Breast epithelium (tissue), 4 donors: Measurements from ENCODE around the gene DOCK11. TPM values are rescaled to one million over a fixed set of nuclear protein-coding genes. Genes with fewer than 3 reads are reported as not detected.
"Not testable (repeated sequence)": the region's sequence is repeated elsewhere in the genome, so short reads cannot be mapped to it uniquely, and the experiment has no call there.

Experiments used
- DNase-seq, 2 donors: peaks; one replicate each; pipeline ENCODE4 v3.0.0-alpha.2; 2019; ENCODE audit warnings: low spot score in 2 of 2
- H3K27ac ChIP-seq, 2 donors: fragments of 200-600 bp; sonication (generic) in 1 of 2; one replicate each; pipeline ENCODE4 v1.5.1; 2016 to 2019; ENCODE audit warnings: mild to moderate bottlenecking in 1 of 2
- H3K27me3 ChIP-seq, 2 donors: fragments of 200-600 bp; sonication (generic) in 1 of 2; one replicate each; pipeline versions ENCODE4 v1.5.1 to v1.6.0; 2017 to 2019; ENCODE audit warnings: control low read depth in 1 of 2, mild to moderate bottlenecking in 1 of 2
- H3K36me3 ChIP-seq: fragments of 200-600 bp; one replicate; pipeline ENCODE4 v1.5.1; 2019
- H3K4me1 ChIP-seq, 2 donors: fragments of 200-600 bp; sonication (generic); one replicate each; pipeline ENCODE4 v1.5.1; 2016 to 2019; ENCODE audit warnings: control low read depth in 1 of 2
- H3K4me3 ChIP-seq, 3 donors: fragments of 200-600 bp; sonication (generic); 1 replicate in 2 of 3; 2 replicates in 1 of 3; pipeline ENCODE4 v1.5.1; 2016 to 2019; ENCODE audit warnings: mild to moderate bottlenecking in 3 of 3, moderate library complexity in 2 of 3
- H3K9me3 ChIP-seq, 2 donors: fragments of 200-600 bp; sonication (generic) in 1 of 2; one replicate each; pipeline ENCODE4 v1.5.1; 2016 to 2019; ENCODE audit warnings: control low read depth in 1 of 2
- CTCF ChIP-seq, 3 donors: fragments of 450-650 bp; IDR thresholded peaks; one replicate each; pipeline ENCODE4 v1.5.1; 2016 to 2017; ENCODE audit warnings: antibody characterized with exemption in 3 of 3, mild to moderate bottlenecking in 3 of 3, moderate library complexity in 3 of 3
- POLR2A ChIP-seq: fragments of 450-650 bp; IDR thresholded peaks from one replicate; pipeline ENCODE4 v1.6.1; 2016; ENCODE audit warnings: antibody characterized with exemption, mild to moderate bottlenecking, moderate library complexity
- POLR2AphosphoS5 ChIP-seq, 3 donors: sonication (generic); formaldehyde crosslinking; IDR thresholded peaks; one replicate each; pipeline ENCODE4 v1.6.1; 2017; ENCODE audit warnings: antibody characterized with exemption in 3 of 3
- intact Hi-C: fragments of 100-400 bp; cut with DNase I; formaldehyde crosslinking; loops from one replicate; pipeline ENCODE4 v1.15.1; 2023; ENCODE audit warnings: low total_unique reads
- total RNA-seq, 3 donors: library from RNA; depleted of rRNA; stranded (reverse); fragments of >200 nt; gene quantifications; one replicate each; pipeline ENCODE4 v1.1.0, GENCODE V29; 2016

The DOCK11 gene
- total RNA-seq, 3 donors from 2014 or later = 25.3 to 138 (median 26.9) TPM

GRCh38 chrX:118468122-118468521 lies 27.5 kb upstream of the DOCK11 start:
- Histone ChIP-seq H3K4me3 (no peak overlapping the region), H3K27me3 (peaks cover 0 to 6% of the 10 kb centered on the region in 2 donors), H3K27ac (no peak overlapping the region), H3K9me3 (peaks cover 0 to 9% of the 10 kb centered on the region in 2 donors), H3K36me3 (no peaks in the 10 kb centered on the region), H3K4me1 (no peaks in the 10 kb centered on the region)
- intact Hi-C loops = no loop called here
- no peak for DNase-seq
- TF ChIP-seq CTCF (IDR thresholded peaks at IDR 0.05) (no peak), POLR2A (no peak), POLR2AphosphoS5 (IDR thresholded peaks at IDR 0.05) (no peak)

- H3K4me1 ChIP-seq, H3K27me3 ChIP-seq, H3K36me3 ChIP-seq, H3K9me3 ChIP-seq, DNase-seq, H3K4me3 ChIP-seq, intact Hi-C loops, H3K27ac ChIP-seq: not testable (repeated sequence)
Measured at GRCh38 chrX:118470721-118471347, 24.8 kb upstream of the DOCK11 start.

- TF ChIP-seq POLR2A (no peak), POLR2AphosphoS5 (IDR thresholded peaks at IDR 0.05) (no peak), CTCF (IDR thresholded peaks at IDR 0.05) (no peak)
- Histone ChIP-seq H3K9me3 (peaks cover 0 to 9% of the 10 kb centered on the region in 2 donors), H3K4me1 (no peaks in the 10 kb centered on the region), H3K36me3 (no peaks in the 10 kb centered on the region), H3K27me3 (peaks cover 0 to 2% of the 10 kb centered on the region in 2 donors), H3K27ac (no peak overlapping the region), H3K4me3 (no peak overlapping the region)
- intact Hi-C loops = no loop called here
- no peak for DNase-seq
Measured at GRCh38 chrX:118474586-118474985, 21.0 kb upstream of the DOCK11 start.

GRCh38 chrX:118475903-118476302 lies 19.7 kb upstream of the DOCK11 start:
- no peak for DNase-seq
- H3K9me3 ChIP-seq = peaks cover 0 to 4% of the 10 kb centered on the region in 2 donors
- intact Hi-C loops = no loop called here
- no peak for TF ChIP-seq CTCF (IDR thresholded peaks at IDR 0.05)
- TF ChIP-seq POLR2A = no peak
- peaks cover 0 to 2% of the 10 kb centered on the region in 2 donors for H3K27me3 ChIP-seq
- no peak overlapping the region for H3K4me3 ChIP-seq
- H3K36me3 ChIP-seq = no peaks in the 10 kb centered on the region
- H3K27ac ChIP-seq = no peak overlapping the region
- no peaks in the 10 kb centered on the region for H3K4me1 ChIP-seq

- no peak for TF ChIP-seq POLR2A
- TF ChIP-seq POLR2AphosphoS5 (IDR thresholded peaks at IDR 0.05) = no peak
- TF ChIP-seq CTCF (IDR thresholded peaks at IDR 0.05) = no peak
- intact Hi-C loops = no loop called here
- H3K36me3 ChIP-seq = no peaks in the 10 kb centered on the region
- H3K27ac ChIP-seq = no peak overlapping the region
- no peaks in the 10 kb centered on the region for H3K4me1 ChIP-seq
- H3K27me3 ChIP-seq = no peaks in the 10 kb centered on the region
- no peak overlapping the region for H3K4me3 ChIP-seq
- peaks cover 0 to 4% of the 10 kb centered on the region in 2 donors for H3K9me3 ChIP-seq
- DNase-seq = no peak
Measured at GRCh38 chrX:118480172-118480571, 15.4 kb upstream of the DOCK11 start.

- intact Hi-C loops, DNase-seq, H3K9me3 ChIP-seq, H3K27me3 ChIP-seq, H3K27ac ChIP-seq, H3K36me3 ChIP-seq, H3K4me3 ChIP-seq, H3K4me1 ChIP-seq: not testable (repeated sequence)
Measured at GRCh38 chrX:118482384-118482783, 13.2 kb upstream of the DOCK11 start.
